Measurements from ENCODE around the gene CDH13. TPM values are rescaled to one million over a fixed set of nuclear protein-coding genes. Genes with fewer than 3 reads are reported as not detected.

CDH13 gene
- total and polyA plus RNA-seq, 2 of the 8 experiments (the other 6 are each of a cell fraction or from before 2014, with no cell fraction given) = 2.3 to 2.4 TPM

DNA sequence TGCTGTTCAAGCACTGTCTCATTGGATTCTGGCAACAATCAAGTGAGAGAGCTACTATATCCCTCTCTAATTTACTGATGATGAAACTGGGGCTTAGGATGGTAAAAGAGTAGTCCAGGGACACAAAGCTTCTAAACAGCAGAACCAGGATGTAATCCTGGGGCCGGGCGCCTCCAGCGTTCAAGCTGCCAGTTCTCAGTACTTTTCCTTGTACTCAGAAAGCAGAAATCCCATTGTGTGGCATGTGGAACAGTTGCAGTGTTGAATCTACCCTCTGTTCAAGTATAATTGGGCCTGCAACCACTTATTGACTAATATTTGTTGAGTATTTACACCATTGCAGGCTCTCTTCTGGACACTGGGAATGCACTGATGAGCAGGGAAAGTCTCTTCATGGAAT is 14.5 kb upstream of the CDH13 start:
- H3K9ac ChIP-seq (replicated peaks in 1 of 4; ENCODE audit: extremely low read depth in 1 of 4, low read depth in 3 of 4, low read length in 3 of 4) = no peak overlapping the region
- H4K8ac ChIP-seq (ENCODE audit: extremely low read depth, insufficient read depth, low read length) = no peak overlapping the region
- no peaks in the 10 kb centered on the region; a peak in 1 of 8 replicates for H3K36me3 ChIP-seq (ENCODE audit: control insufficient read depth in 2 of 4, insufficient read depth in 4 of 4, low read length in 3 of 4)
- no peaks in the 10 kb centered on the region for H3K9me3 ChIP-seq (ENCODE audit: insufficient read depth in 2 of 2, low read depth in 1 of 2, low read length in 1 of 2)
- no peaks in the 10 kb centered on the region for H3K23me2 ChIP-seq (ENCODE audit: low read depth, low read length)
- H3K56ac ChIP-seq (replicated peaks; ENCODE audit: insufficient read length, low read depth, low read length) = no peak overlapping the region
- CTCF ChIA-PET (ENCODE audit: partially characterized antibody) = interaction anchor here (1.1 to 1.9 kb wide), 4 partner anchors 9 to 32 kb away, joined by 3 to 5 read pairs (median 4); no protein-coding TSS in a partner anchor
- H4K5ac ChIP-seq (ENCODE audit: insufficient read length, low read depth, low read length) = no peak overlapping the region
- H3K27me3 ChIP-seq (replicated peaks in 1 of 4; ENCODE audit: control insufficient read depth in 3 of 4, extremely low read depth in 1 of 4, insufficient read depth in 3 of 4, low read length in 3 of 4) = peaks cover 0 to 2% (median 0%) of the 10 kb centered on the region in 4 experiments; a peak in 1 of 7 replicates
- 0 out of 2 replicates have a peak overlapping the region, but pooled peaks have one; percentile 25 for H2BK20ac ChIP-seq (ENCODE audit: low read length)
- no peaks in the 10 kb centered on the region for H4K20me1 ChIP-seq (replicated peaks in 1 of 2; ENCODE audit: control insufficient read depth in 1 of 2, insufficient read depth in 2 of 2, low read length in 2 of 2)
- H3K27ac ChIP-seq (ENCODE audit: low read depth, low read length) = no peak overlapping the region
- no peak overlapping the region for H3K4me2 ChIP-seq (ENCODE audit: insufficient read depth in 1 of 2, low read depth in 2 of 2, low read length in 2 of 2)
- no peak overlapping the region for H2BK12ac ChIP-seq (ENCODE audit: low read depth, low read length)
- no peak for TF ChIP-seq KDM1A (IDR thresholded peaks at IDR 0.05; ENCODE audit: borderline replicate concordance, low read length)
- TF ChIP-seq POLR2A (IDR thresholded peaks at IDR 0.05; ENCODE audit: control extremely low read depth in 1 of 2, low read depth in 2 of 2, low read length in 2 of 2) = no peak
- POLR2A ChIA-PET (ENCODE audit: partially characterized antibody) = no interaction called here
- H3K79me1 ChIP-seq (ENCODE audit: low read depth, low read length) = no peaks in the 10 kb centered on the region
- no peak overlapping the region for H4K91ac ChIP-seq (replicated peaks; ENCODE audit: insufficient read length, low read length)
- no peak overlapping the region for H3K4ac ChIP-seq (replicated peaks; ENCODE audit: insufficient read length, low read depth, low read length)
- no peak overlapping the region for H2AK5ac ChIP-seq (ENCODE audit: low read depth, low read length)
- no peak overlapping the region for H3K23ac ChIP-seq (ENCODE audit: insufficient read length)
- DNase-seq (ENCODE audit: low read depth in 1 of 2, low spot score in 2 of 2) = no peak
- H3K4me1 ChIP-seq (replicated peaks in 1 of 4; ENCODE audit: control insufficient read depth in 3 of 4, insufficient read depth in 4 of 4, low read length in 3 of 4) = 0 out of 7 replicates have a peak, but pooled peaks cover 0 to 2% (median 0%) of the 10 kb centered on the region in 4 experiments
- WGBS, 2 experiments (ENCODE audit: extremely low coverage in 1 of 2, insufficient coverage in 1 of 2, insufficient read length in 1 of 2, insufficient replicate concordance in 2 of 2, low coverage in 1 of 2, low lambda C conversion rate in 2 of 2, missing lambda C conversion rate in 1 of 2) = 79% methylated on average over 3 of the region's 3 CpGs; no CpG with 5 or more reads in 1 of the 2 experiments
- no peak overlapping the region for H2AFZ ChIP-seq (ENCODE audit: low read length)
- H2BK120ac ChIP-seq (replicated peaks; ENCODE audit: low read depth, low read length) = no peak overlapping the region
- H3K18ac ChIP-seq (ENCODE audit: extremely low read depth, low read length) = no peak overlapping the region
- FAIRE-seq = no peak
- H3K79me2 ChIP-seq (ENCODE audit: control insufficient read depth in 1 of 2, insufficient read depth in 2 of 2, low read length in 2 of 2) = no peaks in the 10 kb centered on the region
- H2BK15ac ChIP-seq (ENCODE audit: low read length) = no peak overlapping the region
- no peak overlapping the region for H2BK5ac ChIP-seq (ENCODE audit: low read depth, low read length)
- no peak overlapping the region for H3K4me3 ChIP-seq (ENCODE audit: extremely low read depth in 1 of 4, insufficient read depth in 2 of 4, low read depth in 3 of 4, low read length in 4 of 4)
- no peak overlapping the region for H3K14ac ChIP-seq (ENCODE audit: insufficient read length)
